Glutamatergic neuron (in vitro differentiated cells): ENCODE data around the gene RLN3. TPM values are rescaled to one million over a fixed set of nuclear protein-coding genes. Genes with fewer than 3 reads are reported as not detected.

ENCODE experiments used
- DNase-seq: peaks from one replicate; pipeline ENCODE4 v3.0.0; 2022
- H3K27ac Mint-ChIP-seq: one replicate; pipeline ENCODE4 v1.8.0; 2020; ENCODE audit warnings: mild to moderate bottlenecking, mixed read lengths, inconsistent platforms; ENCODE audit not compliant: unreplicated experiment
- H3K27me3 Mint-ChIP-seq: one replicate; pipeline ENCODE4 v1.8.0; 2020; ENCODE audit warnings: mild to moderate bottlenecking, moderate library complexity, mixed read lengths, inconsistent platforms; ENCODE audit not compliant: unreplicated experiment
- H3K36me3 Mint-ChIP-seq: one replicate; pipeline ENCODE4 v1.8.0; 2020; ENCODE audit warnings: mild to moderate bottlenecking, mixed read lengths, inconsistent platforms; ENCODE audit not compliant: unreplicated experiment
- H3K4me1 Mint-ChIP-seq: one replicate; pipeline ENCODE4 v1.8.0; 2020; ENCODE audit warnings: mild to moderate bottlenecking, low read depth, mixed read lengths, inconsistent platforms; ENCODE audit not compliant: unreplicated experiment
- H3K4me3 Mint-ChIP-seq: one replicate; pipeline ENCODE4 v1.8.0; 2020; ENCODE audit warnings: mild to moderate bottlenecking, mixed read lengths, inconsistent platforms; ENCODE audit not compliant: unreplicated experiment
- H3K9me3 Mint-ChIP-seq: one replicate; pipeline ENCODE4 v1.8.0; 2020; ENCODE audit warnings: mild to moderate bottlenecking, moderate library complexity, mixed read lengths, inconsistent platforms; ENCODE audit not compliant: unreplicated experiment
- total RNA-seq: library from RNA; stranded (reverse); fragmentation: NEBNext Ultra II Directional; extraction: Animal tissue kit (Norgen Biotek cat#: 25700); gene quantifications from one replicate; pipeline ENCODE4 v1.2.1, GENCODE V29; 2021; ENCODE audit not compliant: unreplicated experiment
- TF ChIP-seq, protein P1 (sequence below): fragments of 200-600 bp; sonication (generic); IDR thresholded peaks from one replicate; pipeline ENCODE4 v1.5.0; 2021; ENCODE audit not compliant: partially characterized antibody, unreplicated experiment

RLN3 gene
- total RNA-seq, 1 donor from 2014 or later, result not detected

DNA sequence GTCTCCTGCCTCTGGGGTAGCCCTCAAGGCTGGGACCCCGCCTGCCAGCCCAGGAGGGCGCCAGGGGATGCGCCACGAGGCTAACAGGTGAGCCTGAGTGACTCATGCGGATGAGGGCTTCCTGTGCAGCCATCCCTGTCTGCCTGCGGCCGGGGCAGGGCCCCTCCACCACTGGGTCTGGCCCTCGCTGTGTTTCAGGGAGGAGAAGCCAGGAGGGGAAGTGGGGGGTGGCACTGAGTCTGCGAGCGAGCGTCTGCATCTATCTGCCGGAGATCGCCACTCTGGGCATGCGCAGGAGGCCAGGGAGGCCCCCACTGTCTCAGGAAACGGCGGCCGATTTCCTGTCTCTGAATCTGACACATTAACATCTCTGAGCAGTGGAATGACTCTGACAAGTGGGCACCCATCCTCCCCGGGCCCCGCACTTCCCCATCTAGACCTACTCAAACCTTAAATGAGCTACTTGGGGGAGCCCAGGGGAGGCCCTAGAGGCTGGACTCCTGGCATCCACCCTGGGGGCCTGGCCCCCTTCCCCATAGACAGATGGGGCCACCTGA, 41.5 kb upstream of the RLN3 start:
- peak; percentile 70 for DNase-seq
- H3K4me1 Mint-ChIP-seq, result peaks cover 8% of the 10 kb centered on the region
- H3K4me3 Mint-ChIP-seq, result no peak overlapping the region
- no peak overlapping the region for H3K27ac Mint-ChIP-seq
- no peaks in the 10 kb centered on the region for H3K36me3 Mint-ChIP-seq
- H3K9me3 Mint-ChIP-seq, result peaks cover 2% of the 10 kb centered on the region
- H3K27me3 Mint-ChIP-seq, result peaks cover 3% of the 10 kb centered on the region
- TF ChIP-seq, protein P1, sequence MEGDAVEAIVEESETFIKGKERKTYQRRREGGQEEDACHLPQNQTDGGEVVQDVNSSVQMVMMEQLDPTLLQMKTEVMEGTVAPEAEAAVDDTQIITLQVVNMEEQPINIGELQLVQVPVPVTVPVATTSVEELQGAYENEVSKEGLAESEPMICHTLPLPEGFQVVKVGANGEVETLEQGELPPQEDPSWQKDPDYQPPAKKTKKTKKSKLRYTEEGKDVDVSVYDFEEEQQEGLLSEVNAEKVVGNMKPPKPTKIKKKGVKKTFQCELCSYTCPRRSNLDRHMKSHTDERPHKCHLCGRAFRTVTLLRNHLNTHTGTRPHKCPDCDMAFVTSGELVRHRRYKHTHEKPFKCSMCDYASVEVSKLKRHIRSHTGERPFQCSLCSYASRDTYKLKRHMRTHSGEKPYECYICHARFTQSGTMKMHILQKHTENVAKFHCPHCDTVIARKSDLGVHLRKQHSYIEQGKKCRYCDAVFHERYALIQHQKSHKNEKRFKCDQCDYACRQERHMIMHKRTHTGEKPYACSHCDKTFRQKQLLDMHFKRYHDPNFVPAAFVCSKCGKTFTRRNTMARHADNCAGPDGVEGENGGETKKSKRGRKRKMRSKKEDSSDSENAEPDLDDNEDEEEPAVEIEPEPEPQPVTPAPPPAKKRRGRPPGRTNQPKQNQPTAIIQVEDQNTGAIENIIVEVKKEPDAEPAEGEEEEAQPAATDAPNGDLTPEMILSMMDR, result no peak

DNA sequence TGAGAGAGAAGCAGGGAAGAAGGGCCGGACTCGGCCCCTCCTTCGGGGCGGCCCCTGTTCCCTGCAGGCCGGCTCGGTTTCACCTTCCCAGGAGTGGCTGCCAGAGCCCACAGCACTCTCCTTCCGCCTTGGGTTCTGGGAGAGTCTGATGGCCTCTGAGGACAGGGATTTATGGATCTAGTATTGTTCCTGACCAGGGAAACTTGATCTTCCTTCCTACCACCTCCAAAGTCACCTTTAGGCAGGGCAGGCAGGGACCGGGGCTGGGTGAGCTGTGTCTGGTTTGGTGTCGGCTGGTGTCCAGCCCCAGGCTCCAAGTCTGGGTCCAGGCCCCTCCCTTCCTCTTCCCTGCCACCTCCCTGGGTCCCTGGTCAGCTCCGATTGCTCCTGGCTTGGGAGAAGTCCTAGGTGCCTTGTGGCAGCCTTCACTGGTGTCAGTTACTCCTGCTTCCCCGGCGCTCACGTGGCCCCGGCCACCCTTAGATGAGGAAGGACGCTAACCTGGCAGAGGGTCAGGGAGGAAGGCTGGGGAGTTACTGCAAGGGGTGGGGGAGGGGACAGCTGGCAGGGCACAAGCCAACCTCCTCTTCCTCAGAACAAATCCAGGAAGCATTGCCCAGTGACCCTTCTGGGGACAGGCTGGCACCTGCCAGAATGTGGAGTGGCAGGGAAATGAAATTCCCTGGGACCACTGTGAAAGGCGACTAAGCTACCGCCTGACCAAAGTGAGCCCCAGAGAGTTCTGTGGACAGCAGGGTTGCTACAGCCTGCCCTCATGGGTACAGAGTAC, 40.7 kb upstream of the RLN3 start:
- DNase-seq, result no peak
- TF ChIP-seq, protein P1, result no peak
- H3K27me3 Mint-ChIP-seq, result peaks cover 7% of the 10 kb centered on the region
- H3K4me3 Mint-ChIP-seq, result peak overlapping the region; percentile 52
- H3K36me3 Mint-ChIP-seq, result no peaks in the 10 kb centered on the region
- no peak overlapping the region for H3K27ac Mint-ChIP-seq
- H3K4me1 Mint-ChIP-seq, result peaks cover 6% of the 10 kb centered on the region
- H3K9me3 Mint-ChIP-seq, result peaks cover 2% of the 10 kb centered on the region

DNA sequence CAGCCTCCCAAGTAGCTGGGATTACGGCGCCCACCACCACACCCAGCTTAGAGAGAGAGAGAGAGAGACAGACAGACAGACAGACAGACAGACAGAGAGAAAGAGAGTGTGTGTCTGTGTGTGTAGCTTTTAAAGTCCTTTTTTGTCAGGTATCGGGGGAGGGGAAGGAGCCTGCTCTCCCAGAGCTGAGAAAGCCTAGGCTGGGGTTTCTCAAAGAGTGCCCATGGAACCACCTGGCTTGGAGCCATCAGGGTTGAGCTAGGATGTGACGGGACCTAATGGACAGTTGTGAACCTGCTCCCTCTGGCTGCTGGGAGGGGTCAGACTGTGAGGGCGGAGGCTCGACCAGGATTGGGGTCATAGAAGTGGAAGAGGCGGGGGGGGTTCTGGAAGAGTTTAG, 38.5 kb upstream of the RLN3 start:
- DNase-seq, result no peak
- no peaks in the 10 kb centered on the region for H3K36me3 Mint-ChIP-seq
- no peak overlapping the region for H3K4me3 Mint-ChIP-seq
- peaks cover 4% of the 10 kb centered on the region for H3K4me1 Mint-ChIP-seq
- peaks cover 7% of the 10 kb centered on the region for H3K27me3 Mint-ChIP-seq
- no peak overlapping the region for H3K27ac Mint-ChIP-seq
- TF ChIP-seq, protein P1, result no peak
- H3K9me3 Mint-ChIP-seq, result peaks cover 2% of the 10 kb centered on the region

DNA sequence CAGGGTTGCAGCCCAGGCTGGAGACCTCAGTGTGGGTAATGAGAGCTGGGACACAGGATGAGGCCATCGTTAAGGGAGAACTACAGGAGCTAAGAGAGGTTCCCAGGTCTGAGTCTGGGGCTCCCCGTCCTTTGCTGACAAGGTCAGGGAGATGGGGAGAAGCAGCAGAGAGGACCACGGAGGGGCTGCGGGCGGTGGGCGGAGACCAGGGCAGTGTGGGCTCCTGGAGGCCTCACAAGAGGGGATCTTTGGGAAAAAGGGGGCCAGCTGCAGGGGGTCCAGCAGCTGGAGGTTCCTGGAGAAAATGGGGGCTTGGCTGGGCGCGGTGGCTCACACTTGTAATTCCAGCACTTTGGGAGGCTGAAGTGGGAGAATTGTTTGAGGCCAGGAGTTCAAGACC, 37.9 kb upstream of the RLN3 start:
- no peak overlapping the region for H3K27ac Mint-ChIP-seq
- peaks cover 2% of the 10 kb centered on the region for H3K9me3 Mint-ChIP-seq
- H3K36me3 Mint-ChIP-seq, result no peaks in the 10 kb centered on the region
- no peak for DNase-seq
- TF ChIP-seq, protein P1, result no peak
- no peak overlapping the region for H3K4me3 Mint-ChIP-seq
- H3K4me1 Mint-ChIP-seq, result peaks cover 4% of the 10 kb centered on the region
- H3K27me3 Mint-ChIP-seq, result peaks cover 7% of the 10 kb centered on the region

DNA sequence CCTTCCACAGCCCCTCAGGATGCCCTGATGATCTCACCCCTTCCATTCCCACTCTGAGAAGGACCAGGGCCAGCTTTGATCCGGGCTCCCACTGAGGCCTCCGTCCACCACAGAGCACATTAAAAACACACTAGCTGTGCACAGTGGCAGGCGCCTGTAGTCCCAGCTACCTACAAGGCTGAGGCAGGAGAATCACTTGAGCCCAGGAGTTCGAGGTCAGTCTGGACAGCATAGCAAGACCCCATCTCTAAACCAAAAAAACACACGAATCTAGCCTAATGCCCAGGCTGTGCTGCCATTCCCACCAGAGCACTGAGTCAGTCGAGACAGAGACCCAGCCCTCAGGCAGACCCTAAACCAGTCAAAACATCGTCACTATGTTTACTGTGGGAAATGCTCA, 35.9 kb upstream of the RLN3 start:
- Mint-ChIP-seq H3K4me3 (no peak overlapping the region), H3K4me1 (no peaks in the 10 kb centered on the region), H3K36me3 (no peaks in the 10 kb centered on the region), H3K27me3 (peaks cover 7% of the 10 kb centered on the region), H3K9me3 (peaks cover 2% of the 10 kb centered on the region), H3K27ac (no peak overlapping the region)
- TF ChIP-seq, protein P1, result no peak
- no peak for DNase-seq
